GM03348 (cell line): Measurements from ENCODE around the gene PDXDC1.
"Not testable (repeated sequence)": the region's sequence is repeated elsewhere in the genome, so short reads cannot be mapped to it uniquely, and the experiment has no call there.

Experiments
- DNase-seq: peaks from one replicate; pipeline ENCODE4 v3.0.0; 2012; ENCODE audit warnings: low spot score

Gene PDXDC1

GRCh38 chr16:14973785-14974322 lies 972 bp upstream of the PDXDC1 start:
- not testable (repeated sequence) for DNase-seq

GRCh38 chr16:14974331-14974655 lies 533 bp upstream of the PDXDC1 start:
- DNase-seq: not testable (repeated sequence)

DNA sequence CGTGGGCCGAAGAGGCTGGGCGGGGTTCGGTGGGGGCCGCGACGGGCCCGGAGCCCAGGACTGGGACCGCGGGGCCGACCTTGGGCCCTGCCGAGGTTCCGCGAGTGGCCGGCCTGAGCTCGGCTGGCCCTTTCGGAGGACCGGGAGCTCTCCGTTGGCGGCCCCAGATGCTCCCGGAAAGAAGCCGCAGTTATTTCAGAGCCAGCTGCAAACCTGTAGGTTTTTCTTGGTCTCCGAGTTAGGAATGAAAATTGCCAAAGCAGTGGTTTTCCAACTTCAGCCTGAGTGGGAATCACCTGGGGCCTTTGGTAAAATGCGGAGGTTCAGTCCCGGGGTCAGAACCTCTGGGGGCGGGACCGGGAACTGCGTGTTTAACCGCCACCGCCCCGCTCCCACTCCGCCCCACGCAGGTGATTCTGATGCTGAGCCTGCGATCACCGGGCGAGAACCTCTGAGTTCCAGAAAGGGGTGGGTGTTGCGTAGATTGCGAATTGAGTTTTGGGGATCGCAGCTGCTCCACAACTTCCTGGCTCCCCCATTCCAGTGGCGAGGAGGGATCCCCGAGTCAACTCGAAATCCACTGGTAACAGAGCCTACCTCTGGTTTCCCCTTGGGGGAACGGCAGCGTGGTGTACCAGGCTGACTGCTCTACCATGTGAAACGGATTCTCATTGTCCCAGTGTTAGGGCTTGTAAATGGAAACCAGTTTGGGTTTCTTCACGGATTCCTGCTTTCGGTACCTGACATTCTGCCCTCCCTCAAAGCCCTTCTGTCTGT lies 780 bp downstream of the PDXDC1 start:
- DNase-seq: not testable (repeated sequence)

- DNase-seq: not testable (repeated sequence)
Observed at GRCh38 chr16:14976971-14977736, 2.3 kb downstream of the PDXDC1 start.

DNA sequence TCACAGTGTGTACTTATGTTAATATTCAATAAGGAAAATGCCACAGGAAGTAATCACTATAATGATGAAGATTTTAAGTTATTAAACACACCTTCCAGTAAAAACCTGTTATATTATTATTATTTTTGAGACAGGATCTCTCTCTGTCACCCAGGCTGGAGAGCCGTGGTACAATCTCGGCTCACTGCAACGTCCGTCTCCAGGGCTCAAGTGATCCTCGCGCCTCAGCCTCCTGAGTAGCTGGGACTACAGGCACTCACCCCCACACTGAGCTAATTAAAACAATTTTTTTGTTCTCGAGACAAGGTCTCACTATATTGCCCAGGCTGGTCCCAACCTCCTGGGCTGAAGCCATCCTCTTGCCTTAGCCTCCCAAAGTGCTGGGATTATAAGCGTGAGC lies 3.5 kb downstream of the PDXDC1 start:
- DNase-seq: not testable (repeated sequence)

- DNase-seq: not testable (repeated sequence)
Observed at GRCh38 chr16:14978908-14979307, 4.1 kb downstream of the PDXDC1 start.

- not testable (repeated sequence) for DNase-seq
Observed at GRCh38 chr16:14981234-14981633, 6.4 kb downstream of the PDXDC1 start.

DNA sequence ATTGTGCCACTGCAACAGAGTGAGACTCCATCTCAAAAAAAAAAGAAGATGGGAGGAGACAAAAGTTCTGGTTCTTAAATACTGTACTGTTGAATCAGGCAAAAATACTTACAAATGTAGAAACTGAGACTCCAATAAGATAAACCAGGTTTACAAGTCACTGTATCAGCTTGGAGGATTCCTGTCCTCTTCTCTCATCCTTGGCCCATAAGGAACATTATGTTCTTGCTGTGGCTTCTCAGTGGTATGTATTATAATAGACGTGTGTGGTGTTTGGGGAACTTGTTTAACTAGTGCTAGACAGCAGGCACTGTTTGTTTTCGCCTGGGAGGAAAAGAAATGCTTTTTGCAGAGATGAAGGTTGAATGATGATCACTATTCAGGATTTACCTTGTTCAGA lies 7.7 kb downstream of the PDXDC1 start:
- not testable (repeated sequence) for DNase-seq

- DNase-seq: not testable (repeated sequence)
Observed at GRCh38 chr16:14988092-14988491, 13.3 kb downstream of the PDXDC1 start.

GRCh38 chr16:14988661-14989191 lies 13.9 kb downstream of the PDXDC1 start:
- DNase-seq: not testable (repeated sequence)

DNA sequence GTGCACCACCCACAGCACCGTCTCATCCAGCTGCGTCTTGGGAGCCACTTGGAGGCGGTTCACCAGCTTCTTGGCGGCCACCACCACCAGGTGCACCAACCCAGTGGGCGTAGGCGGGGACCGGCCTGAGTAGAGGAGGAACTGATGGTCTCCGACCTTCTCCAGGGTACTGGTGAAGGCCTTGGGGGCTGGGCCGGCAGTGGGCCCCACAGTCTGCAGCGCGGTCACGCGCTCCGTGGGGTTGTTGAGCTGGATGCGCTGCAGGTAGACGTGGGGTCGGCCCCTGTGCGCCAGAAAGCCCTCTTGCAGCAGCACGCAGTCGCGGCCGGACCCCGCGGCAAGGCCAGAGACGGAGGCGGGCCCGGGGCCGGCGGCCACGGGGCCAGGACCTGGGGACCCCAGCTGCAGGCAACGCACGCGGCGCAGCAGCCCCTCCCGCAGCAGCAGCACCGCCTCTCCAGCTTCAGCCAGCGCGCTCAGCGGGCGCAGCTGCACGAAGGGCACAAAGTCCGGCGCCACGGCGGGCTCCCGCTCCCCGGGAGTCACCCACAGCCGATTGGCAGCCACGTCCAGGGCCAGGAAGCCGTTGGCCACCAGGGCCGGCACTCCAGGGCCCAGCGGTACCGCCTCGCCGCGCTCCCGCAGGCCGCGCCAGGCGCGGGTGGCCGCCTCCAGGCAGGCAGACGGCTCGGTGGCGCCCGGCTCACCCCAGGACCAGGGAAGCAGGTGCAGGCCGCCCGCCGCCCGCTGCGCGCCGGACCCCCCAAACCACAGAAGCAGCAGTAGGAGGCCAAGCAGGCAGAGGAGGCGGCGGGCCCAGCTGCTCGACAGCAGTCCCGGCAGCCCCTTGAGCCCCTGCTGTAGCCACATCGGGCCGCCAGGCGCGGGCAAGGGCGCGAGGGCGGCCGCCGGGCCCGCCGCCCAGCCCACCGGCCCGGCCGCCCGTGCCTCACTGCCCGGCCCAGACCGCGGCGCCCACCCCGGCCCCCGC lies 14.8 kb downstream of the PDXDC1 start:
- not testable (repeated sequence) for DNase-seq

GRCh38 chr16:14993277-14994151 lies 18.7 kb downstream of the PDXDC1 start:
- not testable (repeated sequence) for DNase-seq

- not testable (repeated sequence) for DNase-seq
Observed at GRCh38 chr16:14996702-14997101, 21.9 kb downstream of the PDXDC1 start.

DNA sequence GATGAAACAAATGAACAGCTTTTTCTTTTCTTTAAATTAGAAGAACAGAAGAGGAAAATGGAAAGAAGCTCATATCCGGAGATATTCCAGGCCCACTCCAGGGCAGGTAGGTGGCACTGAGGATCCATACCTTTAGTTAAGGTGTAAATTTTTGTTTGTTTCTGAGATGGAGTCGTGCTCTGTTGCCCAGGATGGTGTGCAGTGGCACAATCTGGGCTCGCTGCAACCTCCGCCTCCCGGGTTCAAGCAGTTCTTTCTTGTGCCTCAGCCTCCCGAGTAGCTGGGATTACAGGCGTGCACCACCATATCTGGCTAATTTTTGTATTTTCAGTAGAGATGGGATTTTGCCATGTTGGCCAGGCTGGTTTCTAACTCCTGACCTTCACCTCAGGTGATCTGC lies 23.5 kb downstream of the PDXDC1 start:
- DNase-seq: not testable (repeated sequence)

- DNase-seq: not testable (repeated sequence)
Observed at GRCh38 chr16:14999845-15000244, 25.0 kb downstream of the PDXDC1 start.

- not testable (repeated sequence) for DNase-seq
Observed at GRCh38 chr16:15002448-15002847, 27.6 kb downstream of the PDXDC1 start.

- not testable (repeated sequence) for DNase-seq
Observed at GRCh38 chr16:15005357-15006132, 30.7 kb downstream of the PDXDC1 start.

DNA sequence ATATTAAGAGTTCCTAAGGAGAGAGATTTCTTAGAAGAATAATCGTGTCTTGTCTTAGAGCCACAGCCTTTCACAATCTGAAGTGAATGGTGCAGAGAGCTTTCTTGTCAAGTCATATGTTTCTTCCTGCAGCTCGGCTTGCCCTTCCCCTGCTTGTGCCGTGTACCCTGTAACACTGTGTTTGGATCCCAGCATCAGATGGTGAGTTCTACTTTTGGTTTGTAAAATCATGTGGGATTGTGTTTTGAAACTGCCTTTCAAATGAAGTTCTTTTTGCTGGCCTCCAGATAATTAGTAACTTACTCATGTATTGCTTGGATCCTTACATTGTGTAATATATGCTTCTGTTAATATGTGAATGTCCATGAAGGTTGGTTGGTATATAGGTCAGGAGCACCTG lies 33.8 kb downstream of the PDXDC1 start:
- not testable (repeated sequence) for DNase-seq

DNA sequence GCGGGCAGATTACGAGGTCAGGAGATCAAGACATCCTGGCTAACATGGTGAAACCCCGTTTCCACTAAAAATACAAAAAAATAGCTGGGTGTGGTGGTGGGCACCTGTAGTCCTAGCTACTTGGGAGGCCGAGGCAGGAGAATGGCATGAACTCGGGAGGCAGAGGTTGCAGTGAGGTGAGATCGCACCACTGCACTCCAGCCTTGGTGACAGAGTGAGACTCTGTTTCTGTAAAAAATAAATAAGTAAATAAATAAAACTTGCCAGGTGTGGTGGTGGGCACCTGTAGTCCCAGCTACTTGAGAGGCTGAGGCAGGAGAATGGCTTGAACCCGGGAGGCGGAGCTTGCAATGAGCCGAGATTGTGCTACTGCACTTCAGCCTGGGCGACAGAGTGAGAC lies 38.1 kb downstream of the PDXDC1 start:
- DNase-seq: not testable (repeated sequence)

GRCh38 chr16:15015671-15016070 lies 40.8 kb downstream of the PDXDC1 start:
- DNase-seq: not testable (repeated sequence)
